Neural crest cell (in vitro differentiated cells): ENCODE measurements around the gene HAUS1. TPM values are rescaled to one million over a fixed set of nuclear protein-coding genes. Genes with fewer than 3 reads are reported as not detected.
"Not testable (repeated sequence)": the region's sequence is repeated elsewhere in the genome, so short reads cannot be mapped to it uniquely, and the experiment has no call there.

Source experiments
- DNase-seq: peaks from one replicate; pipeline ENCODE4 v3.0.0; 2021; ENCODE audit warnings: low read depth, mixed read lengths, low spot score
- H3K27ac Mint-ChIP-seq: one replicate; pipeline ENCODE4 v1.8.0; 2021; ENCODE audit warnings: mild to moderate bottlenecking, mixed read lengths; ENCODE audit not compliant: unreplicated experiment
- H3K27me3 Mint-ChIP-seq: 2 replicates; pipeline ENCODE4 v1.8.0; 2021; ENCODE audit warnings: low read depth, mild to moderate bottlenecking, mixed read lengths
- H3K36me3 Mint-ChIP-seq: 2 replicates; pipeline ENCODE4 v1.8.0; 2021; ENCODE audit warnings: low read depth, mild to moderate bottlenecking, mixed read lengths
- H3K4me1 Mint-ChIP-seq: 2 replicates; pipeline ENCODE4 v1.8.0; 2021; ENCODE audit warnings: mixed read lengths
- H3K4me3 Mint-ChIP-seq: one replicate; pipeline ENCODE4 v1.8.0; 2021; ENCODE audit warnings: mild to moderate bottlenecking, mixed read lengths
- H3K9me3 Mint-ChIP-seq: 2 replicates; pipeline ENCODE4 v1.8.0; 2021; ENCODE audit warnings: mixed read lengths
- total RNA-seq: library from RNA; stranded (reverse); gene quantifications from 2 replicates; pipeline ENCODE4 v1.2.1, GENCODE V29; 2021
- TF ChIP-seq, protein P1 (sequence below): fragments of 200-600 bp; sonication (generic); conservative IDR thresholded peaks from 2 replicates; pipeline ENCODE4 v1.5.0; 2021; ENCODE audit warnings: antibody characterized with exemption, mild to moderate bottlenecking

Gene HAUS1
- total RNA-seq, 1 donor from 2014 or later = 94.9 TPM

DNA sequence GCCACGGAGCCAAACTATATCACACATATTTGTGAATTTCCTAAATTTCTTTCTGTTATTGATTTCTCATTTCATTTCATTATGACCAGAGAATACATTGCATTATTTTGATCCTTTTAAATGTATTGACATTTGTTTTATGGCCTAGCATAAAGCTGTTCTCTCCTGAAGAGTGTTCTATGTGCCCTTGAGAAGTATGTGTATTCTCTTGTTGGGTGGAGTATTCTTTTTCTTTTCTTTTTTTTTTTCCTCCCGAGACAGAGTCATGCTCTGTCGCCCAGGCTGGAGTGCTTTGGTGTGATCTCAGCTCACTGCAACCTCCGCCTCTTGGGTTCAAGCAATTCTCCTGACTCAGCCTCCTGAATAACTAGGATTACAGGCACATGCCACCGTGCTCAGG lies 5.2 kb downstream of the HAUS1 start:
- peaks cover 20% of the 10 kb centered on the region for H3K4me1 Mint-ChIP-seq
- no peak overlapping the region for H3K4me3 Mint-ChIP-seq
- no peak overlapping the region for H3K27ac Mint-ChIP-seq
- no peaks in the 10 kb centered on the region for H3K9me3 Mint-ChIP-seq
- H3K36me3 Mint-ChIP-seq = peaks cover 32% of the 10 kb centered on the region
- no peak for DNase-seq
- TF ChIP-seq, protein P1, sequence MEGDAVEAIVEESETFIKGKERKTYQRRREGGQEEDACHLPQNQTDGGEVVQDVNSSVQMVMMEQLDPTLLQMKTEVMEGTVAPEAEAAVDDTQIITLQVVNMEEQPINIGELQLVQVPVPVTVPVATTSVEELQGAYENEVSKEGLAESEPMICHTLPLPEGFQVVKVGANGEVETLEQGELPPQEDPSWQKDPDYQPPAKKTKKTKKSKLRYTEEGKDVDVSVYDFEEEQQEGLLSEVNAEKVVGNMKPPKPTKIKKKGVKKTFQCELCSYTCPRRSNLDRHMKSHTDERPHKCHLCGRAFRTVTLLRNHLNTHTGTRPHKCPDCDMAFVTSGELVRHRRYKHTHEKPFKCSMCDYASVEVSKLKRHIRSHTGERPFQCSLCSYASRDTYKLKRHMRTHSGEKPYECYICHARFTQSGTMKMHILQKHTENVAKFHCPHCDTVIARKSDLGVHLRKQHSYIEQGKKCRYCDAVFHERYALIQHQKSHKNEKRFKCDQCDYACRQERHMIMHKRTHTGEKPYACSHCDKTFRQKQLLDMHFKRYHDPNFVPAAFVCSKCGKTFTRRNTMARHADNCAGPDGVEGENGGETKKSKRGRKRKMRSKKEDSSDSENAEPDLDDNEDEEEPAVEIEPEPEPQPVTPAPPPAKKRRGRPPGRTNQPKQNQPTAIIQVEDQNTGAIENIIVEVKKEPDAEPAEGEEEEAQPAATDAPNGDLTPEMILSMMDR = no peak
- H3K27me3 Mint-ChIP-seq = no peaks in the 10 kb centered on the region

DNA sequence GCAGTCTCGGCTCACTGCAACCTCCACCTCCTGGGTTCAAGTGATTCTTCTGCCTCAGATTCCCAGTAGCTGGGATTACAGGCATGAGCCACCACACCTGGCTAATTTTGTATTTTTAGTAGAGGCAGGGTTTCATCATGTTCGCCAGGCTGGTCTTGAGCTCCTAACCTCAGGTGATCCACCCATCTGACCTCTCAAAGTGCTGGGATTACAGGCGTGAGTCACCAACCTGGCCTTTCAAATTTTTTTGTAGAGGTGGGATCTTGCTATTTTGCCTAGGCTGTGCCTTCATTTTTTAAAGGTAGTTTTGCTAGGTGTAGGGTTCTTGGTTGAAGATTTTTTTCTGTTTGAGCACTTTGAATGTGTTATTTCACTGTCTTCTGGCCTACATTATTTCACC lies 6.2 kb downstream of the HAUS1 start:
- Mint-ChIP-seq H3K9me3 (no peaks in the 10 kb centered on the region), H3K36me3 (peaks cover 32% of the 10 kb centered on the region), H3K27me3 (no peaks in the 10 kb centered on the region), H3K4me3 (peak overlapping the region; percentile 66), H3K4me1 (peaks cover 13% of the 10 kb centered on the region), H3K27ac (no peak overlapping the region)
- DNase-seq = no peak
- TF ChIP-seq, protein P1 = no peak

DNA sequence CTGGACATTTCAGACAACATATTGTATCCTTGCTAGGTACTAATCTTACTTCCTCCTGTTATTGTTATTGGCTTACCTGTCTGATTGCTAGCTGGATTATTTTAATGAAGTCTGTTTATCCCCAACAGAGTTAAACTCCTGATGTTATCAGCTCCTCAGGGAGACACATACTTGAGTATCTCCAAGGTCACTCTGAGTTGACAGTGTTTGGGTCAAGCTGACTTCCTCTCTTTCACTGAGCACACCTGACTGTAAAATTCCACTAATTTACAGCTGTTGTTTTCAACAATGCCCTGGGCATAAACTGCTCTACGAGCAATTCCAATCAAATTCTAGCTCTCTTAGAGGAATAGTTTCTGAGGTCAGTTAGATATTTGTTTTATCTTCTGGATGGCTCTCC lies 9.6 kb downstream of the HAUS1 start:
- Mint-ChIP-seq H3K9me3 (no peaks in the 10 kb centered on the region), H3K36me3 (peaks cover 32% of the 10 kb centered on the region), H3K27ac (no peak overlapping the region), H3K4me3 (no peak overlapping the region), H3K27me3 (no peaks in the 10 kb centered on the region), H3K4me1 (no peaks in the 10 kb centered on the region)
- TF ChIP-seq, protein P1 = no peak
- DNase-seq = no peak

DNA sequence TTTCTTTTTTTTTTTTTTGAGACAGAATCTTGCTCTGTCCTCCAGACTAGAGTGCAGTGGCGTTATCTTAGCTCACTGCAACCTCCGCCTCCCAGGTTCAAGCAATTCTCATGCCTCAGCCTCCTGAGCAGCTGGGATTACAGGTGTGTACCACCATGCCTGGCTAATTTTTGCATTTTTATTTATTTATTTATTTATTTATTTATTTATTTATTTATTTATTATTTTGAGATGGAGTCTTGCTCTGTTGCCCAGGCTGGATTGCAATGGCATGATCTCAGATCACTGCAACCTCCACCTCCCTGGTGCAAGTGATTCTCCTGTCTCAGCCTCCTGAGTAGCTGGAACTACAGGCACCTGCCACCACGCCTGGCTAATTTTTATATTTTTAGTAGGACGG lies 22.4 kb downstream of the HAUS1 start:
- peaks cover 13% of the 10 kb centered on the region for H3K36me3 Mint-ChIP-seq
- not testable (repeated sequence) for H3K9me3 Mint-ChIP-seq, H3K4me1 Mint-ChIP-seq, H3K27me3 Mint-ChIP-seq, H3K27ac Mint-ChIP-seq, DNase-seq, H3K4me3 Mint-ChIP-seq

DNA sequence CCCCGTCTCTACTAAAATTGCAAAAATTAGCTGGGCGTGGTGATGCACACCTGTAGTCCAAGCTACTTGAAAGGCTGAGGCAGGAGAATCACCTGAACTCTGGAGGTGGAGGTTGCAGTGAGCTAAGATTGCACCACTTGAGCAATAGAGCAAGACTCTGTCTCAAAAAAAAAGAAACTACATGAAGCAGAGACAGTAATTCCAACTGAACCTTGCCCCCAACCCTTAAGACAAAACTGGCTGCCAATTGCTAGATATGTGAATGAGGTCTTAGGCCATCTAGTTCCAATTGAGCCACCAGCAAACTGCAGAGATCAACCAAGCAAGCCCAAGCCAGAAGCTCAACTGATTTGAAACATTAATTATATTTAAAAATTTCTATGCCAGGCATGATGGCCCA lies 25.9 kb downstream of the HAUS1 start:
- H3K4me1 Mint-ChIP-seq = no peaks in the 10 kb centered on the region
- DNase-seq = no peak
- TF ChIP-seq, protein P1 = no peak
- H3K4me3 Mint-ChIP-seq = no peak overlapping the region
- H3K27me3 Mint-ChIP-seq = no peaks in the 10 kb centered on the region
- H3K27ac Mint-ChIP-seq = no peak overlapping the region
- no peaks in the 10 kb centered on the region for H3K9me3 Mint-ChIP-seq
- H3K36me3 Mint-ChIP-seq = peaks cover 13% of the 10 kb centered on the region

DNA sequence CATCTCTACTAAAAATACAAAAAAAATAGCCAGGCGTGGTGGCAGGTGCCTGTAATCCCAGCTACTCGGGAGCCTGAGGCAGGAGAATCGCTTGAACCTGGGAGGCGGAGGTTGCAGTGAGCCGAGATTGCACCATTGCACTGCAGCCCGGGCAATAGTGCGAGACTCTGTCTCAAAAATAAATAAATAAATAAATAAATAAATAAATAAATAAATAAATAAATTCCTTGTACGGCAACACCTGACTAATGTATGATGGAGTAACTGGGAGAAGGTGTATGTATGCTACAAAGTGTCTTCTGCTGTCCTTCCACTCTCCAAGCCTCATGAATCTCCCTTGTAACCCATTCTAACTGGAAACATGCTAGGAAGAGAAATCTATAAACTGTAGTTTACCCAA lies 26.4 kb downstream of the HAUS1 start:
- peaks cover 13% of the 10 kb centered on the region for H3K36me3 Mint-ChIP-seq
- not testable (repeated sequence) for H3K4me3 Mint-ChIP-seq, H3K9me3 Mint-ChIP-seq, H3K4me1 Mint-ChIP-seq, DNase-seq, H3K27ac Mint-ChIP-seq, H3K27me3 Mint-ChIP-seq

DNA sequence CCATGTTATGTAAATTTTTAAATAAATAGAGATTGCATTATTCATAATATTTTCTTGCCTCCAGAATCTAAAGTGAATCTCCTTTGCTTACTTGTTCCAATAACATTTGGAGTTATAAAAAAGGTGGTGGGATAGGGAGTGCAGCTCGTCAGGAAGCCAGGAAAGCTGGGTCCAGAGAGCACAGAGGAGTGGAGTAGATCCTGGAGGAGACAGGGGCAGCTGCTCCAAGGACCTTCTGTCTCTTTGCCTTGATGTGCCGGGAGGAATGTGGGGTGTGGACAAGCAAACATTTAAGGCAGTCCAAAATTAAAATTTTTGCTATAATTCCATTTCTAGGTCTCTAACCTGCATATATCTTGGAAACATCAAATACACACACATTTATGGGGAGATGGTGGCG lies 29.3 kb downstream of the HAUS1 start:
- no peak overlapping the region for H3K4me3 Mint-ChIP-seq
- H3K9me3 Mint-ChIP-seq = no peaks in the 10 kb centered on the region
- TF ChIP-seq, protein P1 = no peak
- H3K36me3 Mint-ChIP-seq = peaks cover 10% of the 10 kb centered on the region
- H3K27me3 Mint-ChIP-seq = no peaks in the 10 kb centered on the region
- DNase-seq = no peak
- H3K4me1 Mint-ChIP-seq = no peaks in the 10 kb centered on the region
- no peak overlapping the region for H3K27ac Mint-ChIP-seq
